Measurements from ENCODE around the gene BCL2. TPM values are rescaled to one million over a fixed set of nuclear protein-coding genes. Genes with fewer than 3 reads are reported as not detected.

BCL2 gene
- total RNA-seq, 2 experiments from 2014 or later: 66.0 to 88.9 TPM

GRCh38 chr18:63266888-63267790, 52.4 kb downstream of the BCL2 start:
- Mint-ChIP-seq H3K27ac (peak overlapping the region; percentile 22), H3K4me1 (peaks cover 52% of the 10 kb centered on the region), H3K4me3 (no peak overlapping the region), H3K27me3 (no peaks in the 10 kb centered on the region), H3K36me3 (ENCODE audit: low read depth) (peaks cover 27% of the 10 kb centered on the region), H3K9me3 (ENCODE audit: low read depth) (peaks cover 1% of the 10 kb centered on the region)
- DNase-seq (no peak), ATAC-seq (no peak)
- ChIA-PET POLR2A (interaction anchor here (0.7 kb wide), 1 partner anchor 51 kb away, joined by 3 read pairs; no protein-coding TSS in a partner anchor), CTCF (interaction anchor here (0.6 to 1.5 kb wide), 6 partner anchors 22 to 155 kb away, joined by 3 to 4 read pairs (median 4); no protein-coding TSS in a partner anchor)
- intact Hi-C loops (cut with DNase I, micrococcal nuclease): loop anchor here (5.0 kb wide), 2 partner anchors 35 to 170 kb away; no protein-coding TSS in a partner anchor

GRCh38 chr18:63265326-63265725, 54.2 kb downstream of the BCL2 start:
- no peaks in the 10 kb centered on the region for H3K27me3 Mint-ChIP-seq
- DNase-seq: no peak
- H3K4me3 Mint-ChIP-seq: no peak overlapping the region
- no peak overlapping the region for H3K27ac Mint-ChIP-seq
- intact Hi-C loops (cut with DNase I, micrococcal nuclease): loop anchor here (5.0 kb wide), 2 partner anchors 37 to 172 kb away; no protein-coding TSS in a partner anchor
- no peak for ATAC-seq
- peaks cover 53% of the 10 kb centered on the region for H3K4me1 Mint-ChIP-seq
- CTCF ChIA-PET: interaction anchor here (1.3 kb wide), 1 partner anchor 53 kb away, joined by 3 read pairs; no protein-coding TSS in a partner anchor
- H3K9me3 Mint-ChIP-seq (ENCODE audit: low read depth): peaks cover 2% of the 10 kb centered on the region
- POLR2A ChIA-PET: no interaction called here
- peaks cover 31% of the 10 kb centered on the region for H3K36me3 Mint-ChIP-seq (ENCODE audit: low read depth)

DNA sequence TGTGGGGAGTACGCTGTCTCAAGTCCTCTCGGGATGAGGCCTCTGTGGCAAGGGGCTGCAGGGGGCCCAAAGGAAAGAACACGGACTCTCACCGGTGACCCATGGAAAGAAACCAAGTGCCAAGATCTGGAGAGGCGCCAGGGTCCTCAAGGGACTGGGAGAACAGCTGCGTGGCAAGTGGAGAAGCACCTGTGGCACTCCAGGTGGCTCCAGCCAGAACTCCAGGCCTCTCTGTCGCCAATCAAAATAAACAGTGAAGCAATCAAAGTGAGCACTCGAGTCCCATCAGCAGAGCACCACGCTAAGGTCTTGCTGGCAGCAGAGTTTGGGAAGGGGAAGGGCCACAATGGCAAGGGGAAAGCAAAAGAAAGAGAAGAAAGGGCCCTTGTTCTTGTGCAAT, 54.7 kb downstream of the BCL2 start:
- Mint-ChIP-seq H3K4me1 (peaks cover 58% of the 10 kb centered on the region), H3K27ac (no peak overlapping the region), H3K27me3 (no peaks in the 10 kb centered on the region), H3K36me3 (ENCODE audit: low read depth) (peaks cover 35% of the 10 kb centered on the region), H3K9me3 (ENCODE audit: low read depth) (peaks cover 2% of the 10 kb centered on the region), H3K4me3 (no peak overlapping the region)
- CTCF ChIA-PET: interaction anchor here (0.6 kb wide), 1 partner anchor 84 kb away, joined by 3 read pairs; no protein-coding TSS in a partner anchor
- ATAC-seq (no peak), DNase-seq (no peak)
- POLR2A ChIA-PET: no interaction called here
- intact Hi-C loops (cut with DNase I, micrococcal nuclease): loop anchor here (5.0 kb wide), 2 partner anchors 37 to 172 kb away; no protein-coding TSS in a partner anchor

DNA sequence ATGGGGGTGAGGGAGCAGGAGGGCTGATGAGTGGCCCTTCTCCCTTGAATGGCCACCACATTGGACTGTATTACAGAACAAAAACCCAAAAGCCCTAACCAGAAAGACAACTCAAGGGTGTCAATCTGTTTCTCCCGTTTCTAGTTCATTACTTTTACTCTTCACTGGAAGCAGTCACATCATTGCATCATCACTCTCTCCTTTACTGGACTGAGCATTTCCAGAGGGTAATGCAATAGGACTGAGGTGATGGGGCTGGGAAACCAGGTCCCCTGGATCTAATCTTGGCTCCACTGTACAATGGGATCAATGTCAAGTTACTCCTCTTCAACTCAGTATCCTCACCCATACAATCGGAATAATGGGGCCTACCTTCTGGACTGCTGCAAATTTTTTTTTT, 56.1 kb downstream of the BCL2 start:
- DNase-seq (no peak), ATAC-seq (no peak)
- Mint-ChIP-seq H3K27me3 (no peaks in the 10 kb centered on the region), H3K4me3 (no peak overlapping the region), H3K36me3 (ENCODE audit: low read depth) (peaks cover 48% of the 10 kb centered on the region), H3K9me3 (ENCODE audit: low read depth) (peaks cover 2% of the 10 kb centered on the region), H3K4me1 (peaks cover 61% of the 10 kb centered on the region), H3K27ac (no peak overlapping the region)
- ChIA-PET POLR2A (no interaction called here), CTCF (interaction anchor here (0.8 kb wide), 1 partner anchor 602 kb away, joined by 3 read pairs; no protein-coding TSS in a partner anchor)
- intact Hi-C loops (cut with DNase I, micrococcal nuclease): no loop called here

DNA sequence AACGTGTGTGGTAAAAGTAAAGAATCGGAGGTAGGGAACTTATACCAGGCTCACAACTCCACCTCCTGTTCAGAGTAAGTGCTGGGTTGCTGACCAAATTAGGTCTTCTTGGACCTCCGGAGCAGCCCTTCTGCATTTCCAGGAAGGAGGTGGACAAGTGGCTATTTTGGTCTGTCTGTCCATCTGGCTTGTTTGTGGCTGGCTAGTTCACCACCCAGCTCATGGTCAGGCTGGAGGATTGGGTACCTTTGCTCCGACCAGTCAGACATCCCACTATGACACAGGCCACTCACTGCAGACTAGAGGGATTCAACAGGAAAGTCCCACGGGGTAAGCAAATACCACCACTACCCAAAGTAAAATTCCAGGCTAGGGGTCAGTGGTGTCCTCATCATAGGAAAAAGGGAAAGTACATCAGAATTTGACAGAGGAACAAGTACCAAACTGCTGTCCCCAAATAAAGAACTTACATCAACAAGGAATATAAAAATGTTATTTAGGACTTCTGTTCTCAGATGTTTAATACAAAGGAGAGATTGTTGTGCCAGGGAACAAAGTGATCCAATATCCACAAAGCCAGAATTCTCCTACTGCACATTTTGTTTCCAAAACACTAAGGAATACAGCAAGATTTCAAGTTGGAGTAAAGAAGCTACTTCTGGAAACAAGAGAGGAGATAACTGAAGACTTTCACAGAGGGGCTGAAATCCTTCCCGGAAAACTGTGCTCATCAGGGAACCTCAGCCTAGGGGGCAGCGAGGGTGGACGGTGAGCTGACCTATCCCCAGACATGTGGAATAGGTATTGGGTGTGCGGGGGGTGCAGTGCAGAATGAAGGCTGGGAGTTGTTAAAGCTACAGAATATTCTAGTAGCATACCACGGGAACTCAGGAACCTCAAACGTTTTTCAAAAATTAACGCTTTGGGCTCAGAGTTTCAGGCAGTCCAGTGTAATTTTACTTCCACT, 56.9 kb downstream of the BCL2 start:
- no peak overlapping the region for H3K27ac Mint-ChIP-seq
- H3K27me3 Mint-ChIP-seq: no peaks in the 10 kb centered on the region
- peaks cover 52% of the 10 kb centered on the region for H3K36me3 Mint-ChIP-seq (ENCODE audit: low read depth)
- no peak overlapping the region for H3K4me3 Mint-ChIP-seq
- DNase-seq: no peak
- ChIA-PET CTCF (interaction anchor here (0.6 to 1.8 kb wide), 3 partner anchors 10 to 601 kb away, joined by 3 to 7 read pairs (median 3); no protein-coding TSS in a partner anchor), POLR2A (no interaction called here)
- H3K4me1 Mint-ChIP-seq: peaks cover 58% of the 10 kb centered on the region
- intact Hi-C loops (cut with DNase I, micrococcal nuclease): no loop called here
- no peak for ATAC-seq
- H3K9me3 Mint-ChIP-seq (ENCODE audit: low read depth): peaks cover 2% of the 10 kb centered on the region

- ChIA-PET CTCF (interaction anchor here (1.8 kb wide), 1 partner anchor 11 kb away, joined by 7 read pairs; no protein-coding TSS in a partner anchor), POLR2A (no interaction called here)
- H3K9me3 Mint-ChIP-seq (ENCODE audit: low read depth): peaks cover 2% of the 10 kb centered on the region
- no peak overlapping the region for H3K4me3 Mint-ChIP-seq
- H3K36me3 Mint-ChIP-seq (ENCODE audit: low read depth): peaks cover 55% of the 10 kb centered on the region
- H3K27ac Mint-ChIP-seq: no peak overlapping the region
- no peak for DNase-seq
- H3K27me3 Mint-ChIP-seq: no peaks in the 10 kb centered on the region
- no peak for ATAC-seq
- peaks cover 56% of the 10 kb centered on the region for H3K4me1 Mint-ChIP-seq
- intact Hi-C loops (cut with DNase I, micrococcal nuclease): no loop called here
Measured at GRCh38 chr18:63261029-63261428, 58.5 kb downstream of the BCL2 start.

DNA sequence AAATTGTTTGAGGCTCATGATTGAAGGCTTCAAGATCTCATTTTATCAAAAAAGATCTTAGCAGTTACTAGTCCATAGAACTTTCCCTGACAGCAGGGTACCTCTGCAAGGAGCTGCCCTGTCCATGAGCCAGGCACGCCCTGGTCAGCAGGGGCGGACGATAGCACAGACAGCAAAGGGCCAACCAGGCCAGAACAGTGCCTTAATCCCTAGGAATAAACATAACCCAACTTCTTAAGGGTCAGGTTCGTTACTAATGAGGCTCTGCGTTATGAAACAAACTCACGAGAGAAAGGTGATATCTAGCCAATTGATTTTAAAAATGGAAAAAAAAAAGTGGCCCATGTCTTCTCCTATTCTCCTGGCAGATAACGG, 59.2 kb downstream of the BCL2 start:
- no peak for DNase-seq
- no peak overlapping the region for H3K4me3 Mint-ChIP-seq
- intact Hi-C loops (cut with DNase I, micrococcal nuclease): no loop called here
- peaks cover 2% of the 10 kb centered on the region for H3K9me3 Mint-ChIP-seq (ENCODE audit: low read depth)
- H3K36me3 Mint-ChIP-seq (ENCODE audit: low read depth): peaks cover 60% of the 10 kb centered on the region
- CTCF ChIA-PET: interaction anchor here (0.6 to 1.6 kb wide), 2 partner anchors 11 to 179 kb away, joined by 3 to 4 read pairs; no protein-coding TSS in a partner anchor
- POLR2A ChIA-PET: no interaction called here
- no peaks in the 10 kb centered on the region for H3K27me3 Mint-ChIP-seq
- H3K27ac Mint-ChIP-seq: no peak overlapping the region
- H3K4me1 Mint-ChIP-seq: peaks cover 56% of the 10 kb centered on the region
- ATAC-seq: no peak

- intact Hi-C loops (cut with DNase I, micrococcal nuclease): no loop called here
- Mint-ChIP-seq H3K4me3 (no peak overlapping the region), H3K4me1 (peaks cover 62% of the 10 kb centered on the region), H3K9me3 (ENCODE audit: low read depth) (peaks cover 3% of the 10 kb centered on the region), H3K36me3 (ENCODE audit: low read depth) (peaks cover 66% of the 10 kb centered on the region), H3K27ac (no peak overlapping the region), H3K27me3 (no peaks in the 10 kb centered on the region)
- ChIA-PET CTCF (interaction anchor here (0.6 to 1.6 kb wide), 2 partner anchors 12 to 180 kb away, joined by 3 to 4 read pairs; no protein-coding TSS in a partner anchor), POLR2A (no interaction called here)
- ATAC-seq (no peak), DNase-seq (no peak)
Measured at GRCh38 chr18:63259567-63260379, 59.8 kb downstream of the BCL2 start.

- H3K4me3 Mint-ChIP-seq: no peak overlapping the region
- CTCF ChIA-PET: interaction anchor here (1.6 kb wide), 1 partner anchor 12 kb away, joined by 4 read pairs; no protein-coding TSS in a partner anchor
- no peak for DNase-seq
- peak; percentile 19 for ATAC-seq
- no peaks in the 10 kb centered on the region for H3K27me3 Mint-ChIP-seq
- peaks cover 68% of the 10 kb centered on the region for H3K36me3 Mint-ChIP-seq (ENCODE audit: low read depth)
- peaks cover 5% of the 10 kb centered on the region for H3K9me3 Mint-ChIP-seq (ENCODE audit: low read depth)
- intact Hi-C loops (cut with DNase I, micrococcal nuclease): no loop called here
- H3K4me1 Mint-ChIP-seq: peaks cover 67% of the 10 kb centered on the region
- POLR2A ChIA-PET: no interaction called here
- H3K27ac Mint-ChIP-seq: no peak overlapping the region
Measured at GRCh38 chr18:63258749-63259566, 60.6 kb downstream of the BCL2 start.

DNA sequence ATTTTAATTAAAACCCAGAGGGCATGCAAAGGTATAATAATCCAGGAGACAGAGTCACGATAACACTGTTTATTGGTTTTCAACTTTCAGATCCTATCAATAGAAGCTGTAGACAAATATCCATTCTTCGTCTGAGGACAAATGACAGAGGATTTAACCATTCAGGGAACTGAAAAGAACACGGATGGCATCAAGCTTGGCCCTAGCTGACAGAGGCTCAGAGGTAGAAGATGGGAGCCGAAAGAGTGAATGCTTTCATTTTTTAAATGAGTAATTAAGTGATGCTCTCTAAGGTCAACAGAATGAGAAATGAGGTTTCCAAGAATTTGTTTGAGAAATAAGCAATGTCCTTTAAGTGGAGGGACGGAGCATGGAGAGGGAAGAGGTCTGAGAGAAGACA, 62.1 kb downstream of the BCL2 start:
- Mint-ChIP-seq H3K36me3 (ENCODE audit: low read depth) (peaks cover 70% of the 10 kb centered on the region), H3K27me3 (no peaks in the 10 kb centered on the region), H3K4me1 (peaks cover 75% of the 10 kb centered on the region), H3K27ac (peak overlapping the region; percentile 55), H3K9me3 (ENCODE audit: low read depth) (peaks cover 8% of the 10 kb centered on the region), H3K4me3 (no peak overlapping the region)
- intact Hi-C loops (cut with DNase I, micrococcal nuclease): no loop called here
- DNase-seq: no peak
- CTCF ChIA-PET: no interaction called here
- POLR2A ChIA-PET: no interaction called here
- no peak for ATAC-seq

Measured in activated CD4-positive, alpha-beta T cell treated with anti-CD3 and anti-CD28 coated beads for 36 hours (primary cell).